Dendritic cell treated with granulocyte-macrophage colony-stimulating factor and Interleukin-4, amounts not matched to agents 40 ng/mL and 50 ng/mL, for 4 days (primary cell): ENCODE measurements around the gene MED22.
A peak's percentile ranks its signal among the peaks of the same experiment; 100 is the strongest.

Experiments used
- H3K27ac Mint-ChIP-seq: one replicate; pipeline ENCODE4 v1.8.0; 2022; ENCODE audit warnings: mild to moderate bottlenecking, mixed read lengths
- H3K27me3 Mint-ChIP-seq: one replicate; pipeline ENCODE4 v1.8.0; 2022; ENCODE audit warnings: mild to moderate bottlenecking, mixed read lengths
- H3K36me3 Mint-ChIP-seq: one replicate; pipeline ENCODE4 v1.8.0; 2022; ENCODE audit warnings: low read depth, mixed read lengths
- H3K4me1 Mint-ChIP-seq: one replicate; pipeline ENCODE4 v1.8.0; 2022; ENCODE audit warnings: low read depth, mixed read lengths
- H3K4me3 Mint-ChIP-seq: one replicate; pipeline ENCODE4 v1.8.0; 2022; ENCODE audit warnings: mild to moderate bottlenecking, moderate library complexity, mixed read lengths
- H3K9me3 Mint-ChIP-seq: one replicate; pipeline ENCODE4 v1.8.0; 2022; ENCODE audit warnings: mixed read lengths
- intact Hi-C: fragments of 100-400 bp; cut with micrococcal nuclease; formaldehyde crosslinking; loops from one replicate; pipeline ENCODE4 v1.15.0; 2022

Gene MED22

DNA sequence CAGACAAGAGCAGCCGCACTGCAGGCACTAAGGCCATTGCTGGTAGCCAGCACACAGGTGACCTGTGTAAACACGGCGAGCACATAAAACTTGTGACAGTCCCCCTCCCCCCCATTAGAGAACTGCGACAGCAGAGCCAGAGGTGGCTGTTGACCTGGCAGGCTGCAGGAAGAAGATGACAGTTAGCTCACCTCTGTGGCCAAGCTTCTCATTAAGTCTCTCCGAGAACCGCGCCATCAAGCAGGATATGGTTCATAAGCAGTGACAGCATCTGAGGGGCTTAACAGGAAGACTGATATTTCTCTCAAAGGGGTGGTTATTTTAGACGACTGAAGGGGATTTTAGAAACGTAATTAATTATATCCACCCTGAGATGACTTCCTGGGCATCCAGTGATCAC lies 22.8 kb upstream of the MED22 start:
- Mint-ChIP-seq H3K36me3 (peaks cover 87% of the 10 kb centered on the region), H3K4me3 (no peak overlapping the region), H3K9me3 (no peaks in the 10 kb centered on the region), H3K27me3 (no peaks in the 10 kb centered on the region), H3K27ac (peak overlapping the region; percentile 1), H3K4me1 (peaks cover 70% of the 10 kb centered on the region)
- intact Hi-C loops = no loop called here

- intact Hi-C loops = no loop called here
- no peaks in the 10 kb centered on the region for H3K9me3 Mint-ChIP-seq
- no peak overlapping the region for H3K4me3 Mint-ChIP-seq
- H3K4me1 Mint-ChIP-seq = peaks cover 68% of the 10 kb centered on the region
- peaks cover 90% of the 10 kb centered on the region for H3K36me3 Mint-ChIP-seq
- H3K27ac Mint-ChIP-seq = no peak overlapping the region
- no peaks in the 10 kb centered on the region for H3K27me3 Mint-ChIP-seq
These were observed 22.0 kb upstream of the MED22 start for GRCh38 chr9:133369933-133370332.

DNA sequence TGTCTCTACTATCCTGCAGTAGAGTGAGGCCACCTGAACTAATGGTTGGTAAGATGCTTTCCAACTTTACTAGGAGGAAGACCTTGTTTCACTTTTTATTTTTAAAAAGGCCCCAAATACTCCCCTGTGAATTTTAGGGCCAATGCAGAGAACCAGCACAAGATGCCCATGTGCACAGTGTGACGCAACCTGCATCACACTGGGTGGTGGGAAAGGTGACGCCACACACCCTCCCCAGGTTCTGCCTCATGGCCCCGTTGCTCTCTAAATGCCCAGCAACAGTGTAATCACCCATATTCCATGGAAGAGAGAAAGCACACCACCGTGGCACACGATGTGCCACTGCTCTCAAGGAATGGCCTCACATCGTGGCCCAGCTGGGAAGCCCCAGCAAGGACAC lies 21.5 kb upstream of the MED22 start:
- Mint-ChIP-seq H3K27ac (no peak overlapping the region), H3K36me3 (peaks cover 92% of the 10 kb centered on the region), H3K4me1 (peaks cover 63% of the 10 kb centered on the region), H3K4me3 (no peak overlapping the region), H3K9me3 (no peaks in the 10 kb centered on the region), H3K27me3 (no peaks in the 10 kb centered on the region)
- intact Hi-C loops = no loop called here

DNA sequence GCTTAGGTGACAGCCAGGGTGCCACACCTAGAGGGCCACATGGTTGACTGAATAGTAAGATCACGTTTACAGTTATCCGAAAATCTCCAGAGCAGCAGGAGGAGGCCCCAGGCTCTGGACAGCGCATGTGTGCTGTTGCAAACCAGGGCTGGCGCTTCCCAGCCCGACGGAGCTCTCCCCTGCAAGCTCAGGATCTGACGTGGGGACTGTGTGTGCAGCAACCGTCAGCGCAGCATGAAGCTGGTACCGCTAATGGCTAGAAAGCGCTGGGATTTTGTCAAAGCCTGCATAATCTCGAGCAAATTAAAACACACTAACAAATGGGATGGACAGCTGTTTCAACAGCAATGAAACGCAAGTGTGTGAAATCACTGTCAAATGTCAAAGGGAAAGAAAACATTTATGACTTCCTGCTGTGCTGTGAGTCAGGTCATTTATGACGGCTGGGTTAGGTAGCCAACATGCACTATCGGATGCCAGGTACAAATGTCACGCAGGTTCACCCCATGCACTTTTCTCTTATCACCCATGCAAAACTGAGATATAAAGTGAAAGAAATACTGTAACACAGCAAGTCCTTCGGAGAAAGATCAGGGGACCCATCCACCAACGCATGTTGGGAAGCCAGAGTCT lies 20.4 kb upstream of the MED22 start:
- H3K36me3 Mint-ChIP-seq = peaks cover 100% of the 10 kb centered on the region
- no peak overlapping the region for H3K27ac Mint-ChIP-seq

DNA sequence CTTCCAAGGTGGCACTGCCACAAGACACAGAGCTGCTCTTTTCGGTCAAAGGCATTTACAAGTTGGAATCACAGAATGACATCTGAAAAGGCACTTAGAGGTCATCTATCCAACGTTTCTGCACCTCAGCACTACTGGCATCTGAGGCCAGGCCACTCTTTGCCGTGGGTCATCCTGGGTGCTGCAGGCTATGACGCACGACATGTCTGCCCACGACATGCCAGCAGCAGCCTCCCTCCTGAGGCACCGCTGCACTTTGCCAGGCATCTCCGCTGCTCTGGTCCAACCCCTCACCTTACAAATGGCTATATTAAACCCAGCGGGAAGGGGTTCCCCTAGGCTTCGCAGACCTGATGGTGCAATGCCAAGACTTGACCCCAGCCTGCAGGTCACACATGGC lies 19.8 kb upstream of the MED22 start:
- intact Hi-C loops = no loop called here
- H3K36me3 Mint-ChIP-seq = peaks cover 100% of the 10 kb centered on the region
- H3K4me3 Mint-ChIP-seq = no peak overlapping the region
- no peaks in the 10 kb centered on the region for H3K27me3 Mint-ChIP-seq
- no peak overlapping the region for H3K27ac Mint-ChIP-seq
- H3K4me1 Mint-ChIP-seq = peaks cover 47% of the 10 kb centered on the region
- no peaks in the 10 kb centered on the region for H3K9me3 Mint-ChIP-seq

More for the DNA sequence above, 20.4 kb upstream of the MED22 start:
- Mint-ChIP-seq H3K9me3 (no peaks in the 10 kb centered on the region), H3K4me1 (peaks cover 53% of the 10 kb centered on the region), H3K4me3 (no peak overlapping the region), H3K27me3 (no peaks in the 10 kb centered on the region)
- intact Hi-C loops = no loop called here

GRCh38 chr9:133367221-133367620 lies 19.3 kb upstream of the MED22 start:
- Mint-ChIP-seq H3K27ac (no peak overlapping the region), H3K36me3 (peaks cover 100% of the 10 kb centered on the region), H3K4me3 (no peak overlapping the region), H3K9me3 (no peaks in the 10 kb centered on the region), H3K27me3 (no peaks in the 10 kb centered on the region), H3K4me1 (peaks cover 42% of the 10 kb centered on the region)
- intact Hi-C loops = no loop called here

DNA sequence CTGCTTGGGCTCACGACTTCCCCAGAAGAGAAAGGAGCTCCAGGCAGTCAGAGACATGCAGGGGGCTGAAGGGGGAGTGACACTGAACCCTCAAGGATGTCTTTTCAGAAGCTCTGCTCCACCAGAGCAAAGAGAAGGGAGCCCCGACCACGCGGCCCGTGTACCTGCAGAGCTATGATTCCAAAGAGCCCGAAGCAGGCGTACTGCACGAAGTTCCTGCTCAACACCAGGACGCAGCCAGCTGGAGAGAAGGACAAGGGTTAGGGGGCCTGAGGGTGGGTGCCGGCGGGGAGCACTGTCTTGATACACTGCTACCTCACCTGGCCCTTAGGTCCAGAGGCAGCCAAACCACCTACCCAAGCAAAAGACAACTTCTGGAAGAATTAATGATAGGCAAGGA lies 18.5 kb upstream of the MED22 start:
- intact Hi-C loops = no loop called here
- no peak overlapping the region for H3K27ac Mint-ChIP-seq
- H3K27me3 Mint-ChIP-seq = no peaks in the 10 kb centered on the region
- peaks cover 34% of the 10 kb centered on the region for H3K4me1 Mint-ChIP-seq
- no peaks in the 10 kb centered on the region for H3K9me3 Mint-ChIP-seq
- peaks cover 100% of the 10 kb centered on the region for H3K36me3 Mint-ChIP-seq
- no peak overlapping the region for H3K4me3 Mint-ChIP-seq

GRCh38 chr9:133362359-133363044 lies 14.6 kb upstream of the MED22 start:
- Mint-ChIP-seq H3K27me3 (no peaks in the 10 kb centered on the region), H3K4me3 (no peak overlapping the region), H3K36me3 (peaks cover 99% of the 10 kb centered on the region), H3K4me1 (peaks cover 17% of the 10 kb centered on the region), H3K27ac (no peak overlapping the region), H3K9me3 (no peaks in the 10 kb centered on the region)
- intact Hi-C loops = no loop called here

DNA sequence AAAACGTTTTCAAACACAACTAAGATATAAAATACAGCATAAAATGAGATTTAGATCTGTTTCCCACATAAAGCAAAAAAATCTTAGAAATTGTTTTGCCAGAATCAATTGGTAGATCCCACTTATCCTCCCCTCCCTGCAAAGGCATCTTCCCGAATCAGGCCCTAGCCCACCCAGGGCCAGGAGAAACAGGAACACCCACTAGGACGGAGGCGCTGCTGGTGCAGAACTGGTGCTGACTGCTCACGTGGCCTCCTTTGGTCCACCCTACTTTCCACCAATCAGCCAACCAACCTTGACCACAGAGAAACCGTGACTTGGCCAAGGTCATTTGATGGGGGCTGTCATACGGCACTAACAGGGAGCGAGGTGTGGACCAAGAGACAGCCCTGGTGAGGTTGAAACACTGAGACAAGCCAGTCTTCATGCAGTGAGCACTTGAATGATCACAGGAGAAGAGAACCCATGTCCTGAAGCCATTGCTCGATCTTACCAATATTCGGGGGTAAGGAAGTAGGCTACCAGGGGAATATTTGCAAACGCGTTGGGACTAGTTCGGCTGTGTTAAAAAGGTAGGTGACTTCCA lies 13.7 kb upstream of the MED22 start:
- Mint-ChIP-seq H3K4me3 (no peak overlapping the region), H3K36me3 (peaks cover 90% of the 10 kb centered on the region), H3K27me3 (no peaks in the 10 kb centered on the region), H3K9me3 (no peaks in the 10 kb centered on the region), H3K27ac (no peak overlapping the region), H3K4me1 (peaks cover 24% of the 10 kb centered on the region)
- intact Hi-C loops = no loop called here

GRCh38 chr9:133360400-133361393 lies 12.8 kb upstream of the MED22 start:
- no peaks in the 10 kb centered on the region for H3K27me3 Mint-ChIP-seq
- no peak overlapping the region for H3K27ac Mint-ChIP-seq
- H3K4me3 Mint-ChIP-seq = no peak overlapping the region
- H3K36me3 Mint-ChIP-seq = peaks cover 81% of the 10 kb centered on the region
- intact Hi-C loops = no loop called here
- no peaks in the 10 kb centered on the region for H3K9me3 Mint-ChIP-seq
- peaks cover 24% of the 10 kb centered on the region for H3K4me1 Mint-ChIP-seq

DNA sequence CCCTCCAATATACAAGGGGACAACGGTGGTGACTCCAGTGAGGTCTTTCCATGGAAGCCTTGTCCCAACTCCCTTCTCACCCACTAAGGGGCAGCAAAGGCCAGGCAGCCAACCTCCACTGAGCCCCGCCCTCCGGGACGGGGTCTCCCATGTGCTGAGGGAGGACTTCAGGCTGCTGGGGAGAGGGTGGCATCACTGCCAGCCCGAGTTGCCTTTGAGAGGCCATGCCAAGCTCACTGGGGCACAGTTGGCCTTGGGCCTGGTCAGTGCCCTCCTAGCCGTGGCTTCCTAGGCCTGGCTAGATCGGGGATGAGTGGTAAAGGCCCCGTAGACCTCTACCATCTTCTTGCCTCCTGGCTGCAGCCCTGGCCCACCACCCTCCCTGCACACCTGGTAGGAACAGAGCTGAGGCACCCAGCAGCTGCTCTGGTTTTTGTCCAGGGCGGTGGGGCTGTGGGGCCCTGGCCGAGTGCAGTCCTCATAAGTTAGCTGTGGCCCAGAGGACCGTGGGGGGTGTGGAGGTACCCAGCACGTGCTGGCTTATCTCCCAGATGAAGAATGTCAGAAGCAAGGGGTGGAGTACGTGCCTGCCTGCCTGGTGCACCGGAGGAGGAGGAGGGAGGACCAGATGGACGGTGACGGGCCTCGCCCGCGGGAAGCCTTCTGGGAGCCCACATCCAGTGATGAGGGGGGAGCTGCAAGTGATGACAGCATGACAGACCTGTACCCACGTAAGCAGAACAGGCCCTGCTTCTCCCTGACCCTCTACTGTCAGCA lies 11.7 kb upstream of the MED22 start:
- intact Hi-C loops = loop anchor here (5.0 to 10.0 kb wide), 2 partner anchors 118 to 175 kb away; partner anchors contain the start of gene SLC2A6
- H3K9me3 Mint-ChIP-seq = no peaks in the 10 kb centered on the region
- H3K27ac Mint-ChIP-seq = no peak overlapping the region
- H3K4me3 Mint-ChIP-seq = no peak overlapping the region
- peaks cover 29% of the 10 kb centered on the region for H3K4me1 Mint-ChIP-seq
- H3K27me3 Mint-ChIP-seq = no peaks in the 10 kb centered on the region
- peaks cover 70% of the 10 kb centered on the region for H3K36me3 Mint-ChIP-seq

- intact Hi-C loops = loop anchor here (5.0 to 10.0 kb wide), 2 partner anchors 120 to 173 kb away; partner anchors contain the start of gene SLC2A6
- H3K27me3 Mint-ChIP-seq = no peaks in the 10 kb centered on the region
- no peaks in the 10 kb centered on the region for H3K9me3 Mint-ChIP-seq
- H3K4me3 Mint-ChIP-seq = peak overlapping the region; percentile 90
- no peak overlapping the region for H3K27ac Mint-ChIP-seq
- H3K36me3 Mint-ChIP-seq = peaks cover 66% of the 10 kb centered on the region
- H3K4me1 Mint-ChIP-seq = peaks cover 35% of the 10 kb centered on the region
These were observed 9.7 kb upstream of the MED22 start for GRCh38 chr9:133357656-133358055.
